DMS53 treated with DMSO at 0.1 percent for 48 hours (cell line): ENCODE measurements around the gene AP2A1.
A peak's percentile ranks its signal among the peaks of the same experiment; 100 is the strongest.

Experiments used
- DNase-seq: peaks from one replicate; lab custom pipeline; 2025; ENCODE audit not compliant: unreplicated experiment; lab: John Stamatoyannopoulos, UW

The AP2A1 gene

DNA sequence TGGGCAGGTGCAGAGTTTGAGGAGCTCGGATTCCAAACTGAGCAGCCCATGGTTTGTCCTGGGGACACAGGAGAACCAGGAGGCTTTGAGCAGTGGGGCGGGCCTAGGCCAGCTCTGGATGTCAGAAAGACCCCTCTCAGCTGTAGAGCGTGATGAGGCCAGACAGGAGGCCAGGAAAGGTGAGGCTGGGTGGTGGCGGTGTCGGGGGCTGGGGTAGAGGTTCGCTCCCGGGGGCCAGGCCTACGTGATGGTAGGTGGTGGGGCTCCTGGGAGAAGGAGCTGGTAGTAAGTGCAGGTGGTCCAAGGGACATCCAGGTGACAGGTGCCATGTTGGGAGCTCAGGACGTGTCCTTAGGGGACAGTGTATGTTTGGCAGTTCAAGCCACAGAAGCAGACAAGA, 70.6 kb downstream of the AP2A1 start:
- DNase-seq: no peak

- no peak for DNase-seq
These were observed 72.2 kb downstream of the AP2A1 start for GRCh38 chr19:49838885-49839588.

DNA sequence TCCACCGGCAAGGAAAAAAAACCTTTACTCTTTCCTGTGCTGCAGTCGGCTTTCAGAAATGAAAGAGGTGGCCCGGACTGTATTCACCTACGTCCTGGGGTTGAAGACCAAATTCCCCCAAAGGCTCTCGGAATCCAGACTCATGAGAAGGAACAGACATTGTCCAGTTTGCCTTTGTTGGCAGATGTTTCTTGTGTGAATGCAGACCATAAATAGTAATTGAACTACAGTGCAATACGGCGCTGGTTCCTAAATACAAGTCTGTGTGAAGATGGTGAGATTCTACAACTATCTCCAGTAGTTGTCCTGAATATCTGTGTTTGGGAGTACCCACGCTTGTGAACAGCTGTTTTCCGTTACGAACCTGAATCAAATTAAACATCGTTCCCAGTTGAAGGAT, 72.9 kb downstream of the AP2A1 start:
- no peak for DNase-seq

DNA sequence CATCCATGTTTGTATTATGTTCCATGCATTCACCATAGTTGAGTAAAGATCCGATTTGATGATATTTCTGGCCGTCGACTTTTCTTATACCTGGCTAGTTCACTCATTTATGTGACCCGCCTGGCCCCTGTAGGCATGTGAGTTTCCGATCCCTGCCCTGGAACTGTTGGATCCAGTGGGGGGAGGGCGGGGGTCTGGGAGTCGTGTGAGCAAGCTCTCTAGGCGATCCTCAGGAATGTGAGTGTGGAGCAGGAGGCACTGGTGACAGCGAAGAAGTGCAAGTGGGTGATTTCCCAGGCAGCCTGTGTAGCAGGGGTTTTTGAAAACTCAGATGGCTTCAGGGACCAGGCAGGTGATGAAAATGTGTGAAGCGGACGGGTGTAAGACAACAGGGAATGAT, 73.5 kb downstream of the AP2A1 start:
- no peak for DNase-seq

- no peak for DNase-seq
These were observed 74.0 kb downstream of the AP2A1 start for GRCh38 chr19:49840736-49841249.

DNA sequence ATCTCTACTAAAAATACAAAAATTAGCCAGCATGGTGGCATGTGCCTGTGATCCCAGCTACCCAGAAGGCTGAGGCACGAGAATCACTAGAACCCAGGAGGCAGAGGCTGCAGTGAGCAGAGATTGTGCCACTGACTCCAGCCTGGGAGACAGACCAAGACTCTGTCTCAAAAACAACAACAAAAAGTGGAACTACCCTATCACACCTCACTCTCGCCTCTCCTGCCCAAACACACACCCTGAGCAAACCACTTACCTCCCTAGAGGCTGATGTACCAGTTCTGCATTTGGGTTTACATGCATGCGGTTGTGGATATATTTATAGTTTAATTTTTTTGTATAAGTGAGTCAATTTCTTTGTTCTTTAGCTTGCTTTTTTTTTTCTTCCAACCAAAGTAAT, 76.5 kb downstream of the AP2A1 start:
- no peak for DNase-seq

GRCh38 chr19:49844138-49845095, 77.6 kb downstream of the AP2A1 start:
- no peak for DNase-seq

GRCh38 chr19:49845414-49845813, 78.6 kb downstream of the AP2A1 start:
- DNase-seq: no peak

GRCh38 chr19:49846408-49846807, 79.6 kb downstream of the AP2A1 start:
- DNase-seq: no peak

- DNase-seq: no peak
These were observed 81.2 kb downstream of the AP2A1 start for GRCh38 chr19:49847731-49848696.

DNA sequence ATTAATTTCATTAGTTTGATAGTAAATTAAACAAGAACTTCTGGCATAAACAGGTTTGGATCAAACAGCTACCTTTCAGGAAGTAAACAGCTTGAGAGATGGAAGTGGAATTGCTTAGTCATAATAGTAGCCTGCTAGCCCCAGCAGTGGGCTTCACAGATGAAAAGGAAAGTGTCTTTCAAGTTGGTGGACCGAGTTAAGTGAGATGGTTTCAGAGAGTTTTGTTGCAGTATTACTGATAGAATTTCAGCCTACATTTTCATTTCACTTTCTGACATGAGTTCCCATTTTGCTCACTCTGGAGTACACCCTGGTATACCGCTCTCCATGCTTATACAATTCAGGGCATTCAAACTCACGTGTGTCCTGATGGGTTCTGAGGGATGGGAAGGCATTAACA, 82.1 kb downstream of the AP2A1 start:
- DNase-seq: no peak

DNA sequence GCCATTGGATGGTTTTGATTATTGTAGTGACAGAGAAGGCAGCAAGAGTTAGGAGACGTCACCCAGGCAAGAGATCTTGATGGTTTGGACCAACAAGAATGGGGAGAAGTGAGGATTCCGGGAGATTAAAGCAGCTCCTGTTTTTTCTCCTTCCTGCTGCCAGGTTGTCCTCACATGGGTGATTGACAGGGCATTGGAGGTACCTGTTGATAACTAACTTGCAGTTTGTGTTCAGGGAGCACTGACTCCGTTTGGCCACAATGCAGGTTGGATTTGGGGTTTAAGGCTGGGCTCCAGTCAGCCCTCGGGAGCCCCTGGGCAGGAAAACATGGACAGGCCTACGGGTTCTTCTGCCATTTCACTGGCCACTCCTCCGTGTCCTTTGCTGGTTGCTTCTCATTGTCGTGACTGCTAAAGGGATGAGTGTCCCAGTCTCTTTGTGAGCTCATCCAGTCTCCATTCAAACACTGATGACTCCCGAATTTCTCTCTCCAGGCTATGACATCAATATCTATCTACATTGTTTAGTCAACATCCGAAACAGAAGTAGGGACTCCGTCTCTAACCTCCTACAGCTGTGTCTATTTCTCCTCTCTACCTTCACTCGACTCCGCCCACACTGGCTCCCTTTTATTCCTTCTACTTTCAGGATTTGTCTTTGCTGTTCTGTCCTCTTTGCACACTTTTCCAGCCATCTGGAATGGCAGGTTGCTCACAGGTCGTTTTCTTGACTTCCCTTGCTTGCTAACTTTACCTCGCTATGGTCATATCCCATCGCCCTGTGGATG, 82.8 kb downstream of the AP2A1 start:
- DNase-seq: peak; percentile 51

DNA sequence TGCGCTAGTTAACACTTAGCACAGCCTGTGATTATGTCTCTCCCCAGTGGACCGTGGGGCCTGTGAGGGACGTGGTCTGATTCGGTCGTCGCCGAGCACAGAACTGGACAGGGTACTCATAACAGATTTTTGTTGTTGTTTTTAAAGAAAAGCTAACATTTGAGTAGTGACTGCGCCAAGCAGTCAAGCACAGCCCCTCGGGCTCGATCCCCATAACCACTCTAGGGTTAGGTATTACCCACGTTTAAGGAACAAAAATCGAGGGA, 83.4 kb downstream of the AP2A1 start:
- no peak for DNase-seq

DNA sequence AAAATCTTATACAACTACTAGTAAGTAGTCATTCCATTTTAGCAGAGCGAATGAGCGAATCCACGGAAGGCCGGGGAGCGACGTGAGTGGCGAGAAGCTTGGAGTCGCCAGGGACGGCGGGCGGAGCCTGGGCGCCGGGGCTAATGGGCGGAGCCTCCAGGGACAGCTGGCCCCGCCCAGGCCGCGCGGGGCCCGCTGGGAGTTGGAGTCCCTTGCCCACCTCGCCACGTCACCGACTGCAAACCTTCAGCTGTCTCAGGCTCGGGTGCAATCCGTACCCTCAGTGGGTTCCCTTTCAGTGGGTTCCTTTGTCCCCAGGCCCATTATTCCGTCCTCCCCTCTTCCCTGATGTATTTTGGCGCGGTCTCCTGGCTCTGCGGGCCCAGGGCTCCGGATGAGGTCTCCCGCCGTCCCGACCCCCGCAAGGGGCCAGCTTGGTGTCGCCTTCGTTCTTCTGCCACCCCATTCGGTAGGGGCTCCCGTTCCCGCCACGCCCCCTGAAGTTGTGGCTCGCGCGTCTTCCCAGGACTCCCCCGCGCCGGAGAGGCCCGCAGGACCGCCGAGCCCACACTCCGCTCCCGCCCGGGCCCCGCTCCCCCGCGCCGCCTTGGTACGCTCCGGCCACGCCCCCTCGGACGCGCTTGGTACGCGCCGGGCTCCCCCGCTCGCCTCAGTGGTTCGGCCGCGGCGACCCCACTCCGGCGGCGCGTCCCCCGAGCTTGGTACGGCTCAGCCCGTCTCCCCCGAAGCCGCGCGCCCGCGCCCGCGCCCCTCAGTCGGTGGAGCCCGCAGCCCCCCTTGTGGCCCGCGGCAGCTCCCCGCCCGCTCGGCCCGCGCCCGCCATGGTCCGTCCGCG, 83.9 kb downstream of the AP2A1 start, which contains the start of gene PTOV1:
TSS of gene PTOV1 (plus strand) at position 673 of the 856 bp plus-strand sequence.
- peak; percentile 64 for DNase-seq

- no peak for DNase-seq
These were observed 84.9 kb downstream of the AP2A1 start for GRCh38 chr19:49851456-49852259.

GRCh38 chr19:49852631-49853126, 85.9 kb downstream of the AP2A1 start:
- DNase-seq: no peak

- no peak for DNase-seq
These were observed 87.1 kb downstream of the AP2A1 start for GRCh38 chr19:49853852-49854377.
